HG02588 (cell line): Measurements from ENCODE around the gene TSPAN32.

Source experiments
- ATAC-seq: cut with Tn5 transposase; IDR thresholded peaks from one replicate; pipeline ENCODE4 v1.9.1; 2021; ENCODE audit warnings: mild to moderate bottlenecking, moderate library complexity; ENCODE audit not compliant: unreplicated experiment

TSPAN32 gene

GRCh38 chr11:2302896-2303626 lies 1.2 kb downstream of the TSPAN32 start:
- no peak for ATAC-seq

GRCh38 chr11:2303627-2304505 lies 2.1 kb downstream of the TSPAN32 start:
- ATAC-seq = no peak

- no peak for ATAC-seq
Observed at GRCh38 chr11:2304506-2305139, 2.8 kb downstream of the TSPAN32 start.

GRCh38 chr11:2305140-2305778 lies 3.4 kb downstream of the TSPAN32 start:
- ATAC-seq = no peak

- no peak for ATAC-seq
Observed at GRCh38 chr11:2305788-2306451, 4.1 kb downstream of the TSPAN32 start.

- no peak for ATAC-seq
Observed at GRCh38 chr11:2306452-2306823, 4.6 kb downstream of the TSPAN32 start.

- ATAC-seq = no peak
Observed at GRCh38 chr11:2306877-2307500, 5.2 kb downstream of the TSPAN32 start.

- no peak for ATAC-seq
Observed at GRCh38 chr11:2307501-2308331, 5.9 kb downstream of the TSPAN32 start.

GRCh38 chr11:2308713-2309112 lies 6.9 kb downstream of the TSPAN32 start:
- ATAC-seq = no peak

- ATAC-seq = no peak
Observed at GRCh38 chr11:2309251-2310072, 7.6 kb downstream of the TSPAN32 start.

- no peak for ATAC-seq
Observed at GRCh38 chr11:2310073-2310785, 8.4 kb downstream of the TSPAN32 start.

- no peak for ATAC-seq
Observed at GRCh38 chr11:2310786-2311352, 9.1 kb downstream of the TSPAN32 start.

- ATAC-seq = no peak
Observed at GRCh38 chr11:2311353-2312133, 9.7 kb downstream of the TSPAN32 start.

GRCh38 chr11:2312232-2313042 lies 10.6 kb downstream of the TSPAN32 start:
- ATAC-seq = no peak

- no peak for ATAC-seq
Observed at GRCh38 chr11:2313051-2313951, 11.5 kb downstream of the TSPAN32 start.
